Kasumi-1 (cell line): Measurements from ENCODE around the gene TBC1D9B.
"Not testable (repeated sequence)": the region's sequence is repeated elsewhere in the genome, so short reads cannot be mapped to it uniquely, and the experiment has no call there.

Experiments used
- DNase-seq, 2 experiments: peaks; one replicate each; lab custom pipeline; 2025; lab: John Stamatoyannopoulos, UW

Gene TBC1D9B

DNA sequence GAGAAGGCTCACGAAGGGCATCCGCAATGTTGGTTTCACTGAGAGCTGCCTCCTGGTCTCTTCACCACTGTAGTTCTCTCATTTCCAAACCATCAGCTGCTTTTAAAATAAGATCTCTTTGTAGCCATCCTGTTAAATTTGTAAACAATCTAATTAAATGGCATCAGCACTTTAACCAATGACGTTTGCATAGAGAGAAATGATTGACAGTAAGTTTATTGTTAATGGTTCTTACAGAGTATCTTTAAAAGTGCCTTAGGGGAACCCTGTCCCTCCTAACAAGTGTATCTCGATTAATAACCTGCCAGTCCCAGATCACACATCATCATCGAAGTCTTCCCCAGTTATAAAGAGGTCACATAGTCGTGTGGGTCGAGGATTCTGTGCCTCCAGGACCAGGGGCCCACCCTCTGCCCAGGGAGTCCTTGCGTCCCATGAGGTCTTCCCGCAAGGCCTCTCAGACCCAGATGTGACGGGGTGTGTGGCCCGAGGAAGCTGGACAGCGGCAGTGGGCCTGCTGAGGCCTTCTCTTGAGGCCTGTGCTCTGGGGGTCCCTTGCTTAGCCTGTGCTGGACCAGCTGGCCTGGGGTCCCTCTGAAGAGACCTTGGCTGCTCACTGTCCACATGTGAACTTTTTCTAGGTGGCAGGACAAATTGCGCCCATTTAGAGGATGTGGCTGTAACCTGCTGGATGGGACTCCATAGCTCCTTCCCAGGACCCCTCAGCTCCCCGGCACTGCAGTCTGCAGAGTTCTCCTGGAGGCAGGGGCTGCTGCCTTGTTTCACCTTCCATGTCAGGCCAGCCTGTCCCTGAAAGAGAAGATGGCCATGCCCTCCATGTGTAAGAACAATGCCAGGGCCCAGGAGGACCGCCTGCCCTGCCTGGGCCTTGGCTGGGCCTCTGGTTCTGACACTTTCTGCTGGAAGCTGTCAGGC lies 70.4 kb downstream of the TBC1D9B start:
- no peak for DNase-seq

DNA sequence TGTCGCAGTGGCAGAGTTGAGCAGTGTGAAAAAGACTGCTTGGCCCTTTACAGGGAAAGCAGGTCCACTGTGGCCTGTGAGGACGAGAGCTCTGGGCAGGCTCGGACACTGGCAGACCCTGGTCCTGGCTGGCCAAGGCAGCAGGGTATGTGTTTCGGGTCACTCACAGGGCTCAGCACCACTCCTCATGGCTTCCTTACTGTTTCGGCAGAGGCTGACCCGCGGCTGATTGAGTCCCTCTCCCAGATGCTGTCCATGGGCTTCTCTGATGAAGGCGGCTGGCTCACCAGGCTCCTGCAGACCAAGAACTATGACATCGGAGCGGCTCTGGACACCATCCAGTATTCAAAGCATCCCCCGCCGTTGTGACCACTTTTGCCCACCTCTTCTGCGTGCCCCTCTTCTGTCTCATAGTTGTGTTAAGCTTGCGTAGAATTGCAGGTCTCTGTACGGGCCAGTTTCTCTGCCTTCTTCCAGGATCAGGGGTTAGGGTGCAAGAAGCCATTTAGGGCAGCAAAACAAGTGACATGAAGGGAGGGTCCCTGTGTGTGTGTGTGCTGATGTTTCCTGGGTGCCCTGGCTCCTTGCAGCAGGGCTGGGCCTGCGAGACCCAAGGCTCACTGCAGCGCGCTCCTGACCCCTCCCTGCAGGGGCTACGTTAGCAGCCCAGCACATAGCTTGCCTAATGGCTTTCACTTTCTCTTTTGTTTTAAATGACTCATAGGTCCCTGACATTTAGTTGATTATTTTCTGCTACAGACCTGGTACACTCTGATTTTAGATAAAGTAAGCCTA lies 71.3 kb downstream of the TBC1D9B start:
- DNase-seq = peak in 1 of 2 experiments; percentile 21

DNA sequence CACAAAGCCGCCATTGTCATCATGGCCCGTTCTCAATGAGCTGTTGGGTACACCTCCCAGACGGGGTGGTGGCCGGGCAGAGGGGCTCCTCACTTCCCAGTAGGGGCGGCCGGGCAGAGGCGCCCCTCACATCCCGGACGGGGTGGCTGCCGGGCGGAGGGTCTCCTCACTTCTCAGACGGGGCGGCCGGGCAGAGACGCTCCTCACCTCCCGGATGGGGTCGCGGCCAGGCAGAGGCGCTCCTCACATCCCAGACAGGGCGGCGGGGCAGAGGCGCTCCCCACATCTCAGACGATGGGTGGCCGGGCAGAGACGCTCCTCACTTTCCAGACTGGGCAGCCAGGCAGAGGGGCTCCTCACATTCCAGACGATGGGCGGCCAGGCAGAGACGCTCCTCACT lies 72.8 kb downstream of the TBC1D9B start:
- not testable (repeated sequence) for DNase-seq

DNA sequence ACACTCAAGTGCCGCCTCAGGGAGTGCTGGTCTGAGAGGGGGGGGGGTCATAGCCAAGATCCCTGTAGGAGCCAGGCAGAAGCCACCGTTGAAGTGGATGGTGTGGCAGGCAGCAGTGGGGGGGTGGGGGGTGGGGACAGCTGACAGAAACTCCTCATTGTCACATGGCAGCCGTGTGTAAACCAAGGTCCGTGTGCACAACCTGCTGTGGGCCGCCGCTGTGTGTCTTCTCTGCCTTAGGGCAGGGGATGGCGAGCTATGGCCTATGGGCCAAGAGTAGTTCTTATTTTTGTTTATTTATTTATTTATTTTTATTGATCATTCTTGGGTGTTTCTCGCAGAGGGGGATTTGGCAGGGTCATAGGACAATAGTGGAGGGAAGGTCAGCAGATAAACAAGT lies 73.6 kb downstream of the TBC1D9B start:
- DNase-seq = no peak

DNA sequence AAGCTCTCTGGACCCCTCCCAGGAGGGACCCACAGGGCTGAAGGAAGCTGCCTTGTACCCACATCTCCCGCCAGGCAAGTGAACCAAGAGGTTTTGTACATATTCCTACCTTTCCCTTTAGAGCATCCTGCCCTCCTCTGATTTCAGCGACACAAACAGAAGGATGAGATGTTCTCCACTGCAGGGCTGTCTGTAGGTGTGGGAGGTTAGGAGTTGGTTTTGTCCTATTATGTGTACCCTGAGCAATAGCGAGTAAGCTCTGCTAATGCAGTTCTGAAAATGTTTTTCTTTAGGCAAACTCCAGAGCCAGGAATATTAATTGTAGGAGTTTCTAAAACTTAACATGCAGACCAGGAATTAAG lies 74.0 kb downstream of the TBC1D9B start:
- DNase-seq = no peak

DNA sequence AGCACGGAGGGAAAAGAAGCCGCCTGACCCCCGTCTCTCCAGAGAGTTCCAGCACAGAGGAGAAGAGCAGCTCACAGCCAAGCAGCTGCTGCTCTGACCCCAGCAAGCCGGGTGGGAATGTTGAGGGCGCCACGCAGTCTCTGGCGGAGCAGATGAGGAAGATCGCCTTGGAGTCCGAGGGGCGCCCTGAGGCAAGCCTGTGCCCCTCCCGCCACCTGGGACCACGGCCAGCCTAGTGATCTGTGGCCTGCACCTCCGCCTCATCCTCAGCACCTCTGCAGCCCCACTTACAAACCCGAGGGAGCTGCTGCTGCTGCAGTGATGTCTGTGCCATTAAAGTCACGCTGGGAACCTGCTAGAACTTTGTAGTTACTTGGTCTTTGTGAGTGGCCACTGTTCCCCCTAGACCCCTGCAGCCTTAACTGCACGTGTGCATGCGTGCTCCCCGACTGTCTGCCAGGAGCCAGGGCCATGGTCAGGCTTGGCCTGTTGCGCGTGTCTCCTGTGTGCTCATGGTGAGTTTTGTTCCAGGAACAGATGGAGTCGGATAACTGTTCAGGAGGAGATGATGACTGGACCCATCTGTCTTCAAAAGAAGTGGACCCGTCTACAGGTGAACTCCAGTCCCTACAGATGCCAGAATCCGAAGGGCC lies 74.5 kb downstream of the TBC1D9B start:
- DNase-seq = no peak

DNA sequence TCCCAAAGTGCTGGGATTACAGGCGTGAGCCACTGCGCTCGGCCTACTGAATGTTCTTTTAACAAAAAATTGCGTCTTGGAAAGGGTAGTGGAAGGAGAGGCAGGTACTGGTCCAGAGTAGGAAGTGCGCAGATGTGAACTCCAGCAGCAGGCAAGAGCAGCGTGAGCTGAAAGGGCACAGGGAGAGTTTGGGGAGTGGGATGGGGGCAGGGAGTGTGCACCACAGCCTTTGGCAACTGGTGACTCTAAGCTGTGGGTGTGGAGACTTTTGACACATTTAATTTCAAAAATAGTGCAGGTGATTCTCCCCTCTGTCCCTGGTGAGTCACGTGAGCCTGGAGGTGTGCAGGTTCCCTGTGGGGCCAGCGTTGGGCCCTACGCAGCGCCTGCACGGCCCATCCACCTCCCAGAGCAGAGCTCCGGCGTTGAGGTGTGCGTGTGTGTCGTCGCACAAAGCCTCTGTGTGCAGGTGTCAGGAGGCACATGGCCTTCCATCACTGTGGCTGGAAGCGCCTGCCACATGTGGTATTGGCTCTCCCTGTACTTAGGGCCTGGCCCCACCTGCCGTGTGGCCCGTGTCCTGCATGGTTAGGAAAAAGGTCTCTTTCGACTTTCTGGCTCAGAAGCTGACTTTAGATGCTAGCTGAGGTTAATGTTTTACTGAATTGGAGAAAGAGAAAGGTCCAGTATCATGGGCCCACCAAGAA lies 75.5 kb downstream of the TBC1D9B start:
- no peak for DNase-seq

DNA sequence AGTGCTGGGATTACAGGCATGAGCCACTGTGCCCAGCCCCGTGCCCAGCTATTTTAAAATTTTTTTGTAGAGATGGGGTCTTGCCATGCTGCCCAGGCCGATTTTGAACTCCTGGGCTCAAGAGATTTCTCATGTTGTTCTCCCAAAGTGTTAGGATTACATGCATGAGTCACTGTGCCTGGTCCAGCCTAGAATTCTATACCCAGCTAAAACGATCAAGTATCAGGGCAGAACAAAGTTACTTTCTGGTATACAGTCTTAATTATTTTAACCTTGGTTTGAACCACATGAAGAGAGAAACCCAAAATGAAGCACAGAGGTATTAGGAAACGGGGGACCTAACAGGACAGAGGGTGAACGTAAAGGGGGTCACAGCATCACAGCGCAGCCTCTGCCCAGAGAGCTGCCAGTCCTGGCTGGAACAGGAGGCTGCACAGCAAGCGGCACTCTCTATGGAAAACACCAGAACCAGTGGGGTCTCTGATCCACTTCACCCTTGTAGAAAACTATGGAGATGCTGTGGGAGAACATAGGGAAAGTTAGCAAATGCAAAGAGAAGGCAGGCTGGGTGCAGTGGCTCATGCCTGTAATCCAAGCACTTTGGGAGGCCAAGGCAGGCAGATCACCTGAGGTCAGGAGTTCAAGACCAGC lies 76.8 kb downstream of the TBC1D9B start:
- no peak for DNase-seq

DNA sequence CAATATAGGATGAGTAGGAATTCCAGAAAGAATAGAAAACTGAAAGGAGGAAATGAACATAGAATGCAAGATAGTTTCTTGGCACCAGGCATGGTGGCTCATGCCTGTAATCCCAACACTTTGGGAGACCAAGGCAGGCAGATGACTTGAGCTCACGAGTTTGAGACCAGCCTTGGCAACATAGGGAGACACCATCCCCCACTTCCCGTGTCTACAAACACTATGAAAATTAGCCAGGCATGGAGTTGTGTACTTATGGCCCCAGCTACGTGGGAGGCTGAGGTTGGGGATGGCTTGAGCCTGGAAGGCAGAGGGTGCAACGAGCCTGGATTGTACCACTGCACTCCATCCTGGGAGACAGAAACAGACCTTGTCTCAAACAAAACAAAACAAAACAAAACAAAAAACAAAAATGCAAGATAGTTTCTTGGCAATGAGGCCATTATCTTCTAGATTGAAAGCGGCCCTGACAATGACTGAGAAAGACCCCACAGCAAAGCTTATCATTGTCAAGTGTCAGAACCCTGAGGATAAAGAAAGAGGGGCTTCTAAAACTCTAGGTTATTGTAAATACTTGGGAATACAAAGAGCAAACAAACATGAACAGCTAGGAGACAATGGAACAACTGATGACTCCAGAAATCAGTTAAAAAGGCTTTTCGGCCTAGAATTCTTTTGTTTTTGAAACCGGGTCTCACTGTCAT lies 77.8 kb downstream of the TBC1D9B start:
- no peak for DNase-seq

DNA sequence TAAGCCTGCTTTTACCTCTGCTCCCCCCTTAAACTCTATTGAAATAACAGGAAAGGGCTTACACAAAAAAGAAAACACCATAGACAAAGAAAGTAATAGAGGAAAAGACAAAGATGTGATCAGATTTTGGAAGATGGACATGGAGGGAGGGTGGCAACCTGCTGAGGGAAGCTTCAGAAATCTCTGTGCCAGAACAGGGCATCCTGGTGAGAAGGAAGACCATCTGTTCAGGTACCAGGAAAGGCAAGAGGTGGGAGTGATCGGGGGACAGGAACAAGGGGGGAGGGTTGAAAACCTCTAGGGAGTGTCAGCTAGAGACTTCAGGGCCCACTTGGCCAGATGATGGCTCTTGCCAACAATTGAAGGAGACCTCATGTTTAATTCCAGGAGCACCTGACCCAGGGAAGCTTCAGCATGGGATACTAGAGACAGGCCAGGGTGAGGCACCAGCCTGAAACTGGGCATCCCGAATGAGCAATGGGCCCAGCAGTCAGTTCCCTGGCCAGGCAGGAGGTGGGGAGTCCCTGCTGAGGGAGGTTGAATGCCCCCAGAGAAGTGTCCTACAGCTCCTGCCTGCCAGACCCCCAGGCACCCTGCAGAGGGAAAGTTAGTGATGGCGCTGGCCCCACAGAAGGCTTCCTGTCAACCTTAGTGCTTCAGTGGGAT lies 78.8 kb downstream of the TBC1D9B start:
- no peak for DNase-seq

DNA sequence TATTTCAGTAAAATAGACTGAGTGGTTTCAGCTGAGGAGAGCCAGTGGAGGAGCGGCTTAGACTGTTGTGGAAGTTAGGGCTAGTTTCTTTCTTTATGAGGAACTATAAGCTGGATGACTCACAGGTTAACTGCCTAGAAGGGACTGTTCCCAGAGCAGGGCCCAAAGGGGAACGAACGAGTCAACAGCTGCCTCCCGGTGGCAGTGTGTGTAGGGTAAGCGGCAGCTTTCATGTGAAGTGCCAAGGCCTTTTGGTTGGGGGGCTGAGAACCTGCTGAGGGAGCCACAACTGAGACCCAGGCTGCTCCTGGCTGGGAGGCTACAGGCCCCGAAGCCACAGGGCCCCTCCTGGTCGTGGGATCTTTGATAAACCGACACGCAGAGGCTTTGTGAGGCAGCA lies 80.0 kb downstream of the TBC1D9B start:
- peak; percentile 97 for DNase-seq

DNA sequence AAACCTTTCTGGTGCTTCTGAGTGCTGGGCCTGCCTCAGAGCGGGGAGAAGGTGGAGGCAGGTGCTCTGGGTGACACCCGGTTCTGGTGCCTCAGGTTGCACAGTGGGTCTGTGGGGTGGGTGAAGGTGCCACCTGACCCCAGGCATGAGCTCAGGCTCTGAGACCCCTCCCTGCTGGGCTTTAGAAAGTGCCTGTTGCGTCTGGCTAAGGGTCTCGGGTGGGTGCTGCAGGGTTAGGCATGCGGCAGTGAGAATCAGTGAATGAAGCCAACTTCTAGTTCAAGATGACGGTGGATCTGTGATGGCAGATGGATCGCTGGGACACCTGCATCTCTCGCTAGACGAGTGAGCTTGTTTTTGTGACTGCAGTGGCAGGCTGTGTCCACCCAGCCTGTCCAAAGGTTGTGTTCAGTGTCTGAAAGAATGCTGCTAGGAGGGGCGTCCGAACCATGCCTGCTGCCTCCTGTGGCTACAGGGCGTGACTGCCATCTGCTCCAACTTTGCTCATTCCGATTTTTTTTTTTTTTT lies 82.0 kb downstream of the TBC1D9B start:
- DNase-seq = no peak

DNA sequence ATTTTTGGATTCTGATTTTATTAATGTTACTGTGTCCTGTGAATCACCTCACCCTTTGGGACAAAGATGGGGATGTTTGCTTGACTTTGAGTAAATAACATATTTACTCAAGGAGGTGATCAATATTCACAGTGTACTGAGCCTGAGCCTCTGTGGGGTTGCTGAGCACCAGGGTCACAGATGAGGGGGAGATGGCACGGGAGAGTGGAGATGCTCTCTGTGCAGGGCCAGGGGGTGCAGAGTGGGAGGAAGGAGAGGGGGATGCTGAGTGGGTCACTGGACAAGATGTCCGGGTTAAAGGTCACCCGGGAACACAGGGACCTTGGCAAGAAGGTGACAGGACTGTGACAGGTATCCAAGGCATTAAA lies 83.0 kb downstream of the TBC1D9B start:
- no peak for DNase-seq

DNA sequence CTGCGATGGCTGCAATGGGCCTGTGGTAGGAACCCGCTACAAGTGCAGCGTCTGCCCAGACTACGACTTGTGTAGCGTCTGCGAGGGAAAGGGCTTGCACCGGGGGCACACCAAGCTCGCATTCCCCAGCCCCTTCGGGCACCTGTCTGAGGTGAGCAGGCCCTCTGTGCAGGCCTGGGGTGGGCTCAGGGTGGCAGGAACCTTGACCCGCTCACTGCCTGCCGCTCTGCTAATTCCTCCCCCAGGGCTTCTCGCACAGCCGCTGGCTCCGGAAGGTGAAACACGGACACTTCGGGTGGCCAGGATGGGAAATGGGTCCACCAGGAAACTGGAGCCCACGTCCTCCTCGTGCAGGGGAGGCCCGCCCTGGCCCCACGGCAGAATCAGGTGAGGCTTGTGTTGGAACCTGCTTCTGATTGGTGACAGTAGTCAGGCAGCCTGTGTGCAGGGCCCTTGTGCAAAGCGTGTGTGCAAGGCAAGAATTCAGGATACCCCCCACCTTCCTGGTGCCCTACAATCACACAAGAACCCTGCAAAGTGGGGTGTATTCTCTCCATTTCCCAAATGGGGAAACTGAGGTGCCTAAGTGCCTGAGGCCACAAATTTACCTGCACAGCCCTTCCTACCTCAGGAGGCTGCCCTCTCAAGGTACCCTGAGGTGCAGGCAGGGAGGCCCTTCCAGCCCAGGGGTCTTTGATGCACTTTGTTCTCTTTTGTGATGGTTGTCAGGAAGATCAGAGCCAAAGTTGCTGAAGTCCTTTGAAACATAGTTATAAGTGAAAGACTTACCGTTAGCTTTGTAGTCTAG lies 83.6 kb downstream of the TBC1D9B start:
- DNase-seq = no peak

DNA sequence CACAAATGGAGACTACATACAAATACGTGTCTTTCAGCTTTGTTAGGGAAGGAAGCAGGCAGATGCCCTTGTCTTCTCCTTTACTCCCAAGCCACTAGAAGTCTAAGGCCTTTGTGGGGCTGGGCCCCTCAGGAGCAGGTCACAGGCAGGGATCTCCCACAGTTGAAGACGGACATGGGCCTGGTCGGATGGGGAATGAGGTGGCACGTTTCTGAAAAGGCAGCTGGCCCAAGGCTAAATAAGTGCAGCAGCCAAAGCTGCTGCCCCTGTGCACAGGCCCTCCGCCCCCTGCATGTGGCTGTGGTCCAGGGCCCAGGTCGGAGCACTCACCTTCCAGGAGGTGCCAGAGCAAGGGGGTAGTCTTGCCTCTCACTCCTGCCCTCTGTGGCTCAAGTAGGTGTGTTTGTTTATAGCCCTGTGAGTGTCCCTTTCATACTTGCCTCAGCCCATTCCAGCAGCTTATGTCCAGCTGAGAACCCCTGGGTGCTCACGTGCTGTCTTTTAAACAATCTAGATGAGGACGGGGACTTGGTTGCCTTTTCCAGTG lies 85.2 kb downstream of the TBC1D9B start:
- DNase-seq = no peak

DNA sequence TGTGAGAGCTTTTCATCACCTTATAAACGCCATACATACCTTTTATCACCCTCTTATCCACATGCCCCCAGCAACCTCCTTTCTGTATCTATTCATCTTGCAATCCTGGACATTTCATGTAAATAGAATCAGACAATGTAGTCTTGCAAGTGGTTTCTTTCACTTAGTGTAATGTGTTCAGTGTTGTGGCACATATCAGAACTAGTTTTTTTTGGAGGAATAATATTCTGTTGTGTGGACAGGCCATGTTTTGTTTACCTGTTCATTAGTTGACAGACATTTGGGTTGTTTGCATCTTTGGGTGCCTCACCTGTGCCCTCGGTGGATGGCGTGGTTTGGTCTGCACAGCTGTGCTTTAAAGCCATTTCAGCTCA lies 85.7 kb downstream of the TBC1D9B start:
- DNase-seq = no peak

DNA sequence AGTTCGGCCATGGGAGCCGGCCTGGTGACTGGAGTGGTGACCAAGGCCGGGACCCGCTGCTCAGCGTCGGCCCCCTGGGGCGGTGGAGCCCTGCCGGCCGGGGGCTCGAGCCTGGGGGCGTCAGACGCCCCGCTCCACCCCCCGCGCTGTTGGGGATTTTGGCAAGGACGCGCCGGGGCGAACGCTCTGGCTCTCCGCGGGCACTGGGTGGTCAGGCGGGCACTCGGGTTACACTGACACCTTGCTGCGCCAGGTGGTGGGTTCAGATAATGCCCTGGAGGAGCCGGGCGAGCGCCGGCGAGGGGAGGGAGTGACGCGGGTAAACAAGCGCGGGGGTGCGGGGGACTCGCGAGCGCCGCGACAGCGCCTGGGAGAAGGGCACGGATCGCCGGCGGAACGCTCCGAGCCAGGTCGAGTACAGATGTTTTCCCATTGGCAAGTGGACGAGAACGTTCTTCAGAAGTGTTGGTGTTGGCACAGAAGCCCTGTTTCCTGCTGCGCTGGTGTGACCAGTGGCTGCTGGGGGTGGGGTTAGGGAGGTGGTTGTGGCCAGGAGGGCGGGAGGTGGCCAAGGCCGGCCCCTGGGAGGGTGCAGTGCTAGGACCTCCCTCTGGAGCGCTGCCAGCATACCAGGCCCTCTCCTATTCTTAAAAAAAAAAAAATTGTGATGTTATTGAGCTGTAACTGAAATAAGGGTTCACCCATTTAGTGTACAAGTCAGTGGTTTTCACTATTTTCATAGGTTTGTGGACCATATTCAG lies 86.2 kb downstream of the TBC1D9B start:
- peak; percentile 72 to 76 for DNase-seq
